GM12878 (cell line): ENCODE measurements around the gene MARCHF9. TPM values are rescaled to one million over a fixed set of nuclear protein-coding genes. Genes with fewer than 3 reads are reported as not detected.

ENCODE experiments used
- CBFB ChIP-seq: IDR thresholded peaks from 2 replicates; pipeline ENCODE4 v1.6.1; 2016; ENCODE audit warnings: antibody characterized with exemption, low read depth
- CHD1 ChIP-seq: IDR thresholded peaks from 2 replicates; pipeline ENCODE4 v1.6.1; 2012; ENCODE audit warnings: low read depth, low read length, improper control_type of control experiment
- CREM ChIP-seq: IDR thresholded peaks from 2 replicates; pipeline ENCODE4 v1.6.1; 2014; ENCODE audit warnings: antibody characterized with exemption, low read depth
- E2F8 ChIP-seq: fragments of 450-650 bp; IDR thresholded peaks from 2 replicates; pipeline ENCODE4 v1.6.1; 2018; ENCODE audit warnings: mild to moderate bottlenecking, low read depth, moderate library complexity; ENCODE audit not compliant: partially characterized antibody
- EZH2 ChIP-seq: IDR thresholded peaks from 2 replicates; pipeline ENCODE4 v1.6.1; 2012; ENCODE audit warnings: low read depth, mild to moderate bottlenecking, control low read depth, inconsistent platforms, low read length, borderline replicate concordance; ENCODE audit not compliant: control insufficient read depth
- HCFC1 ChIP-seq: fragments of 150-350 bp; IDR thresholded peaks from 2 replicates; pipeline ENCODE4 v1.6.1; 2014; ENCODE audit warnings: low read length
- HSF1 ChIP-seq: fragments of 150-350 bp; IDR thresholded peaks from 2 replicates; pipeline ENCODE4 v1.6.1; 2014; ENCODE audit warnings: mild to moderate bottlenecking, low read depth, low read length
- IRF4 ChIP-seq: IDR thresholded peaks from 2 replicates; pipeline ENCODE4 v1.6.1; 2011; ENCODE audit warnings: low read depth, low read length
- KDM1A ChIP-seq: fragments of 200-600 bp; sonication (generic); IDR thresholded peaks from 2 replicates; pipeline ENCODE4 v1.6.1; 2016; ENCODE audit warnings: borderline replicate concordance
- MXI1 ChIP-seq: fragments of 150-350 bp; IDR thresholded peaks from 2 replicates; pipeline ENCODE4 v1.6.1; 2011; ENCODE audit warnings: low read depth, mild to moderate bottlenecking, inconsistent platforms, low read length, improper control_type of control experiment
- MYB ChIP-seq: fragments of 150-350 bp; IDR thresholded peaks from 2 replicates; pipeline ENCODE4 v1.6.1; 2014; ENCODE audit warnings: mild to moderate bottlenecking, low read depth, low read length, borderline replicate concordance
- POLR2AphosphoS5 ChIP-seq: IDR thresholded peaks from 2 replicates; pipeline ENCODE4 v1.6.1; 2011; ENCODE audit warnings: mild to moderate bottlenecking, low read length, inconsistent platforms
- POU2F2 ChIP-seq: IDR thresholded peaks from 3 replicates; pipeline ENCODE4 v1.6.1; 2011; ENCODE audit warnings: low read depth, mild to moderate bottlenecking, low read length, borderline replicate concordance
- PRDM15 ChIP-seq: fragments of 450-650 bp; formaldehyde crosslinking; IDR thresholded peaks from 2 replicates; pipeline ENCODE4 v1.4.0; 2020; ENCODE audit warnings: mild to moderate bottlenecking, moderate library complexity
- SIX5 ChIP-seq: IDR thresholded peaks from 2 replicates; pipeline ENCODE4 v1.6.1; 2011; ENCODE audit warnings: mild to moderate bottlenecking, low read depth, low read length, moderate library complexity; ENCODE audit not compliant: severe bottlenecking
- SREBF2 ChIP-seq: IDR thresholded peaks from 2 replicates; pipeline ENCODE4 v1.6.1; 2012; ENCODE audit warnings: mild to moderate bottlenecking, low read length
- STAT1 ChIP-seq: fragments of 450-650 bp; conservative IDR thresholded peaks from 2 replicates; pipeline ENCODE4 v1.6.1; 2014; ENCODE audit warnings: antibody characterized with exemption, mild to moderate bottlenecking
- TBL1XR1 ChIP-seq: IDR thresholded peaks from 2 replicates; pipeline ENCODE4 v1.6.1; 2012; ENCODE audit warnings: low read depth, low read length, improper control_type of control experiment
- ZBTB11 ChIP-seq: fragments of 450-650 bp; formaldehyde crosslinking; IDR thresholded peaks from 2 replicates; pipeline ENCODE4 v1.5.0; 2022; ENCODE audit warnings: mild to moderate bottlenecking, missing genetic modification characterization
- polyA plus RNA-seq, 11 experiments: library from polyadenylated mRNA; depleted of rRNA in 4 of 11; unstranded in 6 of 11; stranded (reverse) in 5 of 11; fragments of >200 nt; fragmentation: Nextera tagmentation in 4 of 11; fragmentation: Illumina TruSeq in 1 of 11; extraction: Ambion mirVana in 4 of 11; extraction: Trizol in 1 of 11; gene quantifications; 1 replicate in 1 of 11; 2 replicates in 10 of 11; pipeline versions ENCODE4 v1.2.1 to v1.2.3, GENCODE V29; 2011 to 2016; ENCODE audit warnings: inconsistent platforms in 2 of 11, missing spikeins in 2 of 11, low read depth in 1 of 11
- total RNA-seq, 4 experiments: library from RNA; depleted of rRNA in 3 of 4; stranded (reverse); fragments of >200 nt in 3 of 4; fragmentation: Illumina TruSeq in 1 of 4; extraction: Trizol in 1 of 4; gene quantifications; 2 replicates each; pipeline versions ENCODE4 v1.2.1 to v1.2.3, GENCODE V29; 2013 to 2021

MARCHF9 gene
- total and polyA plus RNA-seq, 10 of the 15 experiments (the other 5 are each of a cell fraction or from before 2014, with no cell fraction given), result 2.4 to 29.3 (median 13.0) TPM

GRCh38 chr12:57771873-57772428 lies 17.0 kb downstream of the MARCHF9 start, which contains the start of gene METTL1 (continued):
- peak; percentile 72 for TF ChIP-seq E2F8
- TF ChIP-seq HCFC1, result peak; percentile 76
- no peak for TF ChIP-seq SREBF2
- no peak for TF ChIP-seq KDM1A
- peak; percentile 99 for TF ChIP-seq CREM
- no peak for TF ChIP-seq CHD1
- no peak for TF ChIP-seq HSF1
- TF ChIP-seq MYB, result no peak
- peak; percentile 64; the same call in 1 of the 2 replicates for TF ChIP-seq CBFB
- TF ChIP-seq STAT1, result 0 out of 2 replicates have a peak, but pooled peaks have one; percentile 34
- peak; percentile 56; the same call in 1 of the 3 replicates for TF ChIP-seq POU2F2
- no peak for TF ChIP-seq ZBTB11 (CRISPR knock-in tag)
- TF ChIP-seq POLR2AphosphoS5, result peak; percentile 89
- no peak for TF ChIP-seq PRDM15 (CRISPR knock-in tag)
- peak; percentile 8; the same call in 1 of the 2 replicates for TF ChIP-seq IRF4
- no peak for TF ChIP-seq EZH2
- TF ChIP-seq SIX5, result peak; percentile 25
- TF ChIP-seq TBL1XR1, result no peak
- peak; percentile 100 for TF ChIP-seq MXI1
